ES-I3 (cell line): ENCODE results near the gene MYO3B.
"Not testable (repeated sequence)": the region's sequence is repeated elsewhere in the genome, so short reads cannot be mapped to it uniquely, and the experiment has no call there.

Experiments
- H3K36me3 ChIP-seq: 2 replicates; pipeline ENCODE4 v1.6.1; 2013; ENCODE audit warnings: mild to moderate bottlenecking, low read length, control low read depth, moderate library complexity; ENCODE audit not compliant: insufficient read depth
- H3K4me1 ChIP-seq: 2 replicates; pipeline ENCODE4 v1.6.1; 2013; ENCODE audit warnings: mild to moderate bottlenecking, control low read depth, low read length; ENCODE audit not compliant: insufficient read depth
- H3K9ac ChIP-seq: 2 replicates; pipeline ENCODE4 v1.6.1; 2013; ENCODE audit warnings: low read depth, mild to moderate bottlenecking, low read length, moderate library complexity
- H3K9me3 ChIP-seq: 2 replicates; pipeline ENCODE4 v1.6.1; 2013; ENCODE audit warnings: mild to moderate bottlenecking, low read length, moderate library complexity; ENCODE audit not compliant: control insufficient read depth, insufficient read depth

The MYO3B gene

GRCh38 chr2:170208967-170209366 is 31.0 kb downstream of the MYO3B start:
- Histone ChIP-seq H3K9me3 (peaks cover 16% of the 10 kb centered on the region), H3K4me1 (peaks cover 4% of the 10 kb centered on the region; the same call in 1 of the 2 replicates), H3K36me3 (no peaks in the 10 kb centered on the region; the same call in 1 of the 2 replicates), H3K9ac (no peak overlapping the region)

GRCh38 chr2:170212625-170213280 is 34.8 kb downstream of the MYO3B start:
- Histone ChIP-seq H3K36me3 (no peaks in the 10 kb centered on the region; the same call in 1 of the 2 replicates), H3K9ac (no peak overlapping the region), H3K9me3 (peaks cover 16% of the 10 kb centered on the region), H3K4me1 (peaks cover 26% of the 10 kb centered on the region)

- H3K9ac ChIP-seq, H3K36me3 ChIP-seq: not testable (repeated sequence)
- peaks cover 28% of the 10 kb centered on the region for H3K4me1 ChIP-seq
- peaks cover 16% of the 10 kb centered on the region for H3K9me3 ChIP-seq
Measured at GRCh38 chr2:170213281-170213625, 35.3 kb downstream of the MYO3B start.

GRCh38 chr2:170213651-170214050 is 35.7 kb downstream of the MYO3B start:
- Histone ChIP-seq H3K4me1 (peaks cover 28% of the 10 kb centered on the region), H3K9ac (no peak overlapping the region), H3K36me3 (no peaks in the 10 kb centered on the region; the same call in 1 of the 2 replicates), H3K9me3 (peaks cover 14% of the 10 kb centered on the region)

- Histone ChIP-seq H3K9ac (no peak overlapping the region), H3K4me1 (peaks cover 31% of the 10 kb centered on the region), H3K36me3 (no peaks in the 10 kb centered on the region; the same call in 1 of the 2 replicates), H3K9me3 (peaks cover 8% of the 10 kb centered on the region)
Measured at GRCh38 chr2:170214309-170214948, 36.5 kb downstream of the MYO3B start.

- Histone ChIP-seq H3K9me3 (peaks cover 8% of the 10 kb centered on the region), H3K4me1 (peaks cover 31% of the 10 kb centered on the region), H3K36me3 (no peaks in the 10 kb centered on the region; the same call in 1 of the 2 replicates), H3K9ac (no peak overlapping the region)
Measured at GRCh38 chr2:170215021-170215420, 37.1 kb downstream of the MYO3B start.

GRCh38 chr2:170216428-170216827 is 38.5 kb downstream of the MYO3B start:
- Histone ChIP-seq H3K9me3 (peaks cover 1% of the 10 kb centered on the region; the same call in 1 of the 2 replicates), H3K9ac (no peak overlapping the region), H3K4me1 (peaks cover 34% of the 10 kb centered on the region), H3K36me3 (no peaks in the 10 kb centered on the region; the same call in 1 of the 2 replicates)

GRCh38 chr2:170216981-170217380 is 39.0 kb downstream of the MYO3B start:
- Histone ChIP-seq H3K9me3 (no peaks in the 10 kb centered on the region), H3K9ac (no peak overlapping the region), H3K36me3 (no peaks in the 10 kb centered on the region; the same call in 1 of the 2 replicates), H3K4me1 (peaks cover 39% of the 10 kb centered on the region)

GRCh38 chr2:170217778-170218251 is 39.9 kb downstream of the MYO3B start:
- Histone ChIP-seq H3K4me1 (peaks cover 45% of the 10 kb centered on the region), H3K9me3 (no peaks in the 10 kb centered on the region), H3K36me3 (no peaks in the 10 kb centered on the region), H3K9ac (no peak overlapping the region)

- Histone ChIP-seq H3K4me1 (peaks cover 45% of the 10 kb centered on the region), H3K9ac (no peak overlapping the region), H3K36me3 (no peaks in the 10 kb centered on the region)
Measured at GRCh38 chr2:170218456-170218855, 40.5 kb downstream of the MYO3B start.

GRCh38 chr2:170218931-170219330 is 41.0 kb downstream of the MYO3B start:
- Histone ChIP-seq H3K9me3 (no peaks in the 10 kb centered on the region), H3K9ac (no peak overlapping the region), H3K36me3 (no peaks in the 10 kb centered on the region), H3K4me1 (peaks cover 45% of the 10 kb centered on the region)

More at GRCh38 chr2:170218456-170218855, 40.5 kb downstream of the MYO3B start:
- H3K9me3 ChIP-seq, result no peaks in the 10 kb centered on the region

- Histone ChIP-seq H3K9me3 (no peaks in the 10 kb centered on the region), H3K36me3 (no peaks in the 10 kb centered on the region), H3K4me1 (peaks cover 33% of the 10 kb centered on the region), H3K9ac (no peak overlapping the region)
Measured at GRCh38 chr2:170221317-170222288, 43.7 kb downstream of the MYO3B start.

GRCh38 chr2:170222298-170222697 is 44.4 kb downstream of the MYO3B start:
- H3K9ac ChIP-seq, result no peak overlapping the region
- peaks cover 26% of the 10 kb centered on the region for H3K4me1 ChIP-seq
- H3K9me3 ChIP-seq, result no peaks in the 10 kb centered on the region
- H3K36me3 ChIP-seq, result no peaks in the 10 kb centered on the region

GRCh38 chr2:170222842-170223241 is 44.9 kb downstream of the MYO3B start:
- Histone ChIP-seq H3K36me3 (no peaks in the 10 kb centered on the region), H3K9ac (no peak overlapping the region), H3K9me3 (no peaks in the 10 kb centered on the region), H3K4me1 (peaks cover 21% of the 10 kb centered on the region)
